ENCODE measurements around the gene L3MBTL4.

- TF ChIP-seq, protein P1, sequence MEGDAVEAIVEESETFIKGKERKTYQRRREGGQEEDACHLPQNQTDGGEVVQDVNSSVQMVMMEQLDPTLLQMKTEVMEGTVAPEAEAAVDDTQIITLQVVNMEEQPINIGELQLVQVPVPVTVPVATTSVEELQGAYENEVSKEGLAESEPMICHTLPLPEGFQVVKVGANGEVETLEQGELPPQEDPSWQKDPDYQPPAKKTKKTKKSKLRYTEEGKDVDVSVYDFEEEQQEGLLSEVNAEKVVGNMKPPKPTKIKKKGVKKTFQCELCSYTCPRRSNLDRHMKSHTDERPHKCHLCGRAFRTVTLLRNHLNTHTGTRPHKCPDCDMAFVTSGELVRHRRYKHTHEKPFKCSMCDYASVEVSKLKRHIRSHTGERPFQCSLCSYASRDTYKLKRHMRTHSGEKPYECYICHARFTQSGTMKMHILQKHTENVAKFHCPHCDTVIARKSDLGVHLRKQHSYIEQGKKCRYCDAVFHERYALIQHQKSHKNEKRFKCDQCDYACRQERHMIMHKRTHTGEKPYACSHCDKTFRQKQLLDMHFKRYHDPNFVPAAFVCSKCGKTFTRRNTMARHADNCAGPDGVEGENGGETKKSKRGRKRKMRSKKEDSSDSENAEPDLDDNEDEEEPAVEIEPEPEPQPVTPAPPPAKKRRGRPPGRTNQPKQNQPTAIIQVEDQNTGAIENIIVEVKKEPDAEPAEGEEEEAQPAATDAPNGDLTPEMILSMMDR (IDR thresholded peaks at IDR 0.05), result no peak
- TF ChIP-seq POLR2A (IDR thresholded peaks at IDR 0.05), result no peak
These were observed 268.4 kb downstream of the L3MBTL4 start for GRCh38 chr18:6146307-6146661.

All from heart left ventricle (tissue), 13 donors.